Measurements from ENCODE around the gene PARD3.
A peak's percentile ranks its signal among the peaks of the same experiment; 100 is the strongest.

The PARD3 gene

DNA sequence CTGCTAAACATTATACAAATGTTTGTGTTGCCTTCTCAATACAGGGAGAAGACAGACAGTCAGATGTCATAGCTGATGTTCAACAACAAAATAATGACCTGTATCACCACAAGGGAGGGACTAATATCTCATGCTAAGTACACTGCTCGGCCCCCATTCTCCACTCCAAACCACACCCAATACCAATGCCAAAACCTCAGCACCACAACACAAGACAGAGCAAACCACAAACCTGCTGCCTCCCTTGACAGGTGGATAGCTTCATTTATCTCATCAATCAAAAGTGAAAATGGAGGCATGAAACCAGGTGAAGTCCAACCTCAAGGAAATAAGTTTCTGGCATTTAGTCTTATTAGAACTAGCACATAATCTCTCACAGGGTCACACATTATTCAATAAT is 109.5 kb downstream of the PARD3 start:
- DNase-seq (peak; percentile 34), ATAC-seq (ENCODE audit: insufficient read depth, low read depth) (peak; percentile 70)
- Histone ChIP-seq H3K27me3 (ENCODE audit: insufficient read depth, low read length, poor library complexity) (no peaks in the 10 kb centered on the region), H3K4me1 (ENCODE audit: insufficient read depth, low read length) (peaks cover 3% of the 10 kb centered on the region; the same call in 1 of the 2 replicates), H3K4me3 (ENCODE audit: low read depth in 1 of 2, low read length in 2 of 2) (no peak overlapping the region), H2AFZ (ENCODE audit: low read depth, low read length) (no peak overlapping the region), H3K9ac (ENCODE audit: low read depth, low read length) (no peak overlapping the region), H4K20me1 (ENCODE audit: insufficient read depth, low read length) (peaks cover 71% of the 10 kb centered on the region), H3K9me3 (ENCODE audit: insufficient read depth, low read length, severe bottlenecking) (no peaks in the 10 kb centered on the region), H3K4me2 (ENCODE audit: insufficient read depth, low read length) (no peak overlapping the region), H3K79me2 (ENCODE audit: insufficient read depth, low read length) (peaks cover 97% of the 10 kb centered on the region), H3K36me3 (ENCODE audit: insufficient read depth, low read length) (no peaks in the 10 kb centered on the region), H3K27ac (ENCODE audit: low read length) (no peak overlapping the region)
- TF ChIP-seq, protein P1, sequence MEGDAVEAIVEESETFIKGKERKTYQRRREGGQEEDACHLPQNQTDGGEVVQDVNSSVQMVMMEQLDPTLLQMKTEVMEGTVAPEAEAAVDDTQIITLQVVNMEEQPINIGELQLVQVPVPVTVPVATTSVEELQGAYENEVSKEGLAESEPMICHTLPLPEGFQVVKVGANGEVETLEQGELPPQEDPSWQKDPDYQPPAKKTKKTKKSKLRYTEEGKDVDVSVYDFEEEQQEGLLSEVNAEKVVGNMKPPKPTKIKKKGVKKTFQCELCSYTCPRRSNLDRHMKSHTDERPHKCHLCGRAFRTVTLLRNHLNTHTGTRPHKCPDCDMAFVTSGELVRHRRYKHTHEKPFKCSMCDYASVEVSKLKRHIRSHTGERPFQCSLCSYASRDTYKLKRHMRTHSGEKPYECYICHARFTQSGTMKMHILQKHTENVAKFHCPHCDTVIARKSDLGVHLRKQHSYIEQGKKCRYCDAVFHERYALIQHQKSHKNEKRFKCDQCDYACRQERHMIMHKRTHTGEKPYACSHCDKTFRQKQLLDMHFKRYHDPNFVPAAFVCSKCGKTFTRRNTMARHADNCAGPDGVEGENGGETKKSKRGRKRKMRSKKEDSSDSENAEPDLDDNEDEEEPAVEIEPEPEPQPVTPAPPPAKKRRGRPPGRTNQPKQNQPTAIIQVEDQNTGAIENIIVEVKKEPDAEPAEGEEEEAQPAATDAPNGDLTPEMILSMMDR (IDR thresholded peaks at IDR 0.05; ENCODE audit: borderline replicate concordance, extremely low read depth, low read length, poor library complexity, severe bottlenecking), result no peak

DNA sequence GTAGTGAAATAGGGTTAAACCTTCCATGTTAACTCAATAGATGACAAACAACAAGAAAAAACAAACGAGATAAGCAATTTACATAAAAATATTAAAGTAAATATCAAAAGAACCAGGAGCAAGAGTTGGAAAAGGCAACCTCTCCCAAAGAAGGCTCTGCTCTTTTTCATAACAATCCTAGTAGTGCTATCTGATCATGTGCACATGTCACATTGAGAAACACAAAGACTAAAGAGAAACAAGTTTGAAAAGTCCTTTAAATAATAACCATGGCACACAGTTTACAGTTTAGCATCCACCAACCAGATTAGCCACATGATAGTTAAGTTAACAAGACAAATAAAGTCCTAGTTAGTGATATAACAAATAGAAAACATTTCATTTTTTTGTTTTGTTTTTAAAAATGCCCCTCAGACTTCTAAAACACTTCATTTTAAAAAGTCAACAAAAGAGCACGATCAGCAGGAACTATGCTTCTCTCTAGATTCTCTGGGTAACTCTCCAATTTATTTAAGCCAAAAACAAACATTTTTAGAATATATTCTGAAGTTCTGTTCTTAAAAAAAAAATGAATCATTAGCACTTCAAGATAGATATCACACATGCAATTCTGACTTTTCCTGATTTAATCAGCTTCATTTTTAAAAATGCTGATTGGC is 110.4 kb downstream of the PARD3 start:
- Histone ChIP-seq H3K79me2 (ENCODE audit: insufficient read depth, low read length) (peaks cover 97% of the 10 kb centered on the region), H3K36me3 (ENCODE audit: insufficient read depth, low read length) (no peaks in the 10 kb centered on the region), H4K20me1 (ENCODE audit: insufficient read depth, low read length) (peaks cover 70% of the 10 kb centered on the region), H3K27ac (ENCODE audit: low read length) (no peak overlapping the region), H3K9me3 (ENCODE audit: insufficient read depth, low read length, severe bottlenecking) (no peaks in the 10 kb centered on the region), H3K4me1 (ENCODE audit: insufficient read depth, low read length) (peaks cover 3% of the 10 kb centered on the region; the same call in 1 of the 2 replicates), H3K4me2 (ENCODE audit: insufficient read depth, low read length) (no peak overlapping the region), H2AFZ (ENCODE audit: low read depth, low read length) (no peak overlapping the region), H3K27me3 (ENCODE audit: insufficient read depth, low read length, poor library complexity) (no peaks in the 10 kb centered on the region), H3K4me3 (ENCODE audit: low read depth in 1 of 2, low read length in 2 of 2) (no peak overlapping the region), H3K9ac (ENCODE audit: low read depth, low read length) (no peak overlapping the region)
- DNase-seq (no peak), ATAC-seq (ENCODE audit: insufficient read depth, low read depth) (no peak)
- TF ChIP-seq EZH2 (IDR thresholded peaks at IDR 0.05; ENCODE audit: borderline replicate concordance, low read depth, low read length, severe bottlenecking), result no peak
- TF ChIP-seq, protein P1 (IDR thresholded peaks at IDR 0.05; ENCODE audit: borderline replicate concordance, extremely low read depth, low read length, poor library complexity, severe bottlenecking), result no peak

DNA sequence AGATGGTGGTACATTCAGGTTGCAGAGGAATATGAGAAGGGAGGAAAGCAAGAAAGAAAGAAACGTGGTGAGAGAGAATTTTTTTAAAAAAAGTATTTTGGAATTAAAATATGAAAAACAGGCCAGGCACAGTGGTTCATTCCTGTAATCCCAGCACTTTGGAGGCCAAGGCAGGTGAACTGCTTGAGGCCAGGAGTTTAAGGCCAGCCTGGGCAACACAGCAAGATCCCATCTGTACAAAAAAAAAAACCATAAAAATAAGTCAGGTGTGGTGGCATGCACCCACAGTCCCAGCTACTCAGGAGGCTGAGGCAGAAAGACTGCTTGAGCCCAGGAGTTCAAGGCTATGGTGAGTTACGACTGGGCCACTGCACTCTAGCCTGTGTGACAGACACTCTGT is 112.1 kb downstream of the PARD3 start:
- Histone ChIP-seq H3K4me3 (ENCODE audit: low read depth in 1 of 2, low read length in 2 of 2) (no peak overlapping the region), H3K79me2 (ENCODE audit: insufficient read depth, low read length) (peaks cover 98% of the 10 kb centered on the region), H3K27me3 (ENCODE audit: insufficient read depth, low read length, poor library complexity) (no peaks in the 10 kb centered on the region), H3K9me3 (ENCODE audit: insufficient read depth, low read length, severe bottlenecking) (no peaks in the 10 kb centered on the region), H3K27ac (ENCODE audit: low read length) (no peak overlapping the region), H3K4me1 (ENCODE audit: insufficient read depth, low read length) (peaks cover 3% of the 10 kb centered on the region; the same call in 1 of the 2 replicates), H3K4me2 (ENCODE audit: insufficient read depth, low read length) (no peak overlapping the region), H3K36me3 (ENCODE audit: insufficient read depth, low read length) (no peaks in the 10 kb centered on the region), H2AFZ (ENCODE audit: low read depth, low read length) (no peak overlapping the region), H4K20me1 (ENCODE audit: insufficient read depth, low read length) (peaks cover 67% of the 10 kb centered on the region), H3K9ac (ENCODE audit: low read depth, low read length) (no peak overlapping the region)
- TF ChIP-seq, protein P1 (IDR thresholded peaks at IDR 0.05; ENCODE audit: borderline replicate concordance, extremely low read depth, low read length, poor library complexity, severe bottlenecking), result no peak
- no peak for TF ChIP-seq EZH2 (IDR thresholded peaks at IDR 0.05; ENCODE audit: borderline replicate concordance, low read depth, low read length, severe bottlenecking)
- ATAC-seq (ENCODE audit: insufficient read depth, low read depth), result no peak
- DNase-seq, result no peak
